HG03575 (cell line): ENCODE results near the gene QRSL1.
"Not testable (repeated sequence)": the region's sequence is repeated elsewhere in the genome, so short reads cannot be mapped to it uniquely, and the experiment has no call there.

Experiments
- ATAC-seq: cut with Tn5 transposase; IDR thresholded peaks from one replicate; pipeline ENCODE4 v1.9.1; 2021; ENCODE audit not compliant: unreplicated experiment, insufficient number of reproducible peaks, low FRiP score; ENCODE audit errors: extremely low read depth

The QRSL1 gene

GRCh38 chr6:106629103-106629858 is at the start of gene QRSL1, which contains the start of gene RTN4IP1:
TSS of gene QRSL1 (plus strand) at chr6:106629578. CDS start at chr6:106629682, 104 bp downstream.
TSS of gene RTN4IP1 (minus strand) at chr6:106629498. CDS start at chr6:106629021, 477 bp downstream.
- peak; percentile 44 for ATAC-seq

GRCh38 chr6:106581468-106581867 is 47.9 kb upstream of the QRSL1 start:
- ATAC-seq = no peak

GRCh38 chr6:106586815-106587415 is 42.5 kb upstream of the QRSL1 start:
- ATAC-seq = no peak

GRCh38 chr6:106588937-106589336 is 40.4 kb upstream of the QRSL1 start:
- not testable (repeated sequence) for ATAC-seq

GRCh38 chr6:106591111-106591825 is 38.1 kb upstream of the QRSL1 start:
- no peak for ATAC-seq

GRCh38 chr6:106599440-106599839 is 29.9 kb upstream of the QRSL1 start:
- ATAC-seq = no peak

GRCh38 chr6:106600329-106600728 is 29.0 kb upstream of the QRSL1 start:
- no peak for ATAC-seq

- no peak for ATAC-seq
Measured at GRCh38 chr6:106608080-106608668, 21.2 kb upstream of the QRSL1 start.

- no peak for ATAC-seq
Measured at GRCh38 chr6:106609699-106610098, 19.7 kb upstream of the QRSL1 start.

GRCh38 chr6:106611030-106611429 is 18.3 kb upstream of the QRSL1 start:
- ATAC-seq = no peak

- no peak for ATAC-seq
Measured at GRCh38 chr6:106612671-106613416, 16.5 kb upstream of the QRSL1 start.

- no peak for ATAC-seq
Measured at GRCh38 chr6:106613590-106613989, 15.8 kb upstream of the QRSL1 start.

GRCh38 chr6:106614166-106614565 is 15.2 kb upstream of the QRSL1 start:
- no peak for ATAC-seq

GRCh38 chr6:106614592-106615257 is 14.7 kb upstream of the QRSL1 start:
- ATAC-seq = no peak

GRCh38 chr6:106617302-106617701 is 12.1 kb upstream of the QRSL1 start:
- ATAC-seq = no peak

- no peak for ATAC-seq
Measured at GRCh38 chr6:106617857-106618256, 11.5 kb upstream of the QRSL1 start.

GRCh38 chr6:106618324-106618723 is 11.1 kb upstream of the QRSL1 start:
- ATAC-seq = no peak

GRCh38 chr6:106619223-106619622 is 10.2 kb upstream of the QRSL1 start:
- no peak for ATAC-seq
